Transverse colon (tissue), 4 donors: ENCODE results near the gene UBASH3A.

Source experiments
- POLR2A ChIP-seq: fragments of 450-650 bp; IDR thresholded peaks from one replicate; pipeline ENCODE4 v1.6.1; 2016; ENCODE audit warnings: antibody characterized with exemption, mild to moderate bottlenecking, moderate library complexity
- POLR2AphosphoS5 ChIP-seq, 3 donors: sonication (generic); formaldehyde crosslinking; IDR thresholded peaks; one replicate each; pipeline ENCODE4 v1.6.1; 2016; ENCODE audit warnings: antibody characterized with exemption in 3 of 3
- TF ChIP-seq, protein P1 (sequence below), 5 experiments: fragments of 200-600 bp in 3 of 5; fragments of 450-650 bp in 2 of 5; sonication (generic) in 3 of 5; IDR thresholded peaks; 1 replicate in 2 of 5; 2 replicates in 3 of 5; pipeline ENCODE4 v1.5.1; 2016 to 2017; ENCODE audit warnings: antibody characterized with exemption in 5 of 5, inconsistent platforms in 3 of 5, mild to moderate bottlenecking in 2 of 5, moderate library complexity in 1 of 5

DNA sequence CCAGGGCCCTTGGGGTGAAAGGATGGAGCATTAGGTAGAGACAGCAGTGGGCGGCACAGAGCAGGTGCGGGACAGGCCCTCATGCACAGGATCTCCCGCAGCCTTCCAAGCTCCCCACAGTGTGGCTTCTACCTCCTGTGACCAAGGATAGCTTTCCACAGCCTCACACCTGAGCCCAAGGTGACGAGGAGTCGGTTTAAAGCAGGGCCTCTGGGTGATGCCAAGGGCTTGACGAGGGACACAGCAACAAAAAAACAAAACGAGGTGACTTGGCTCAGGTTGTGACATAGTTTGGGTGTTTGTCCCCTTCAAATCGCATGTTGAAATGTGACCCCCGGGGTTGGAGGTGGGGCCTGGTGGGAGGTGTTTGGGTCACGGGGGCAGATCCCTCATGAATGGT is 77.0 kb downstream of the UBASH3A start:
- TF ChIP-seq, protein P1, sequence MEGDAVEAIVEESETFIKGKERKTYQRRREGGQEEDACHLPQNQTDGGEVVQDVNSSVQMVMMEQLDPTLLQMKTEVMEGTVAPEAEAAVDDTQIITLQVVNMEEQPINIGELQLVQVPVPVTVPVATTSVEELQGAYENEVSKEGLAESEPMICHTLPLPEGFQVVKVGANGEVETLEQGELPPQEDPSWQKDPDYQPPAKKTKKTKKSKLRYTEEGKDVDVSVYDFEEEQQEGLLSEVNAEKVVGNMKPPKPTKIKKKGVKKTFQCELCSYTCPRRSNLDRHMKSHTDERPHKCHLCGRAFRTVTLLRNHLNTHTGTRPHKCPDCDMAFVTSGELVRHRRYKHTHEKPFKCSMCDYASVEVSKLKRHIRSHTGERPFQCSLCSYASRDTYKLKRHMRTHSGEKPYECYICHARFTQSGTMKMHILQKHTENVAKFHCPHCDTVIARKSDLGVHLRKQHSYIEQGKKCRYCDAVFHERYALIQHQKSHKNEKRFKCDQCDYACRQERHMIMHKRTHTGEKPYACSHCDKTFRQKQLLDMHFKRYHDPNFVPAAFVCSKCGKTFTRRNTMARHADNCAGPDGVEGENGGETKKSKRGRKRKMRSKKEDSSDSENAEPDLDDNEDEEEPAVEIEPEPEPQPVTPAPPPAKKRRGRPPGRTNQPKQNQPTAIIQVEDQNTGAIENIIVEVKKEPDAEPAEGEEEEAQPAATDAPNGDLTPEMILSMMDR (IDR thresholded peaks at IDR 0.05): no peak
- TF ChIP-seq POLR2AphosphoS5 (IDR thresholded peaks at IDR 0.05) (no peak), POLR2A (no peak)
